Measurements from ENCODE around the gene ERC2.

ERC2 gene

GRCh38 chr3:56183529-56183928, 284.7 kb downstream of the ERC2 start:
- H3K4me3 ChIP-seq (ENCODE audit: low read depth, low read length), result no peak overlapping the region
- in situ Hi-C loops (cut with HindIII; ENCODE audit: low sequenced_read_pairs), result no loop called here
- no peak for TF ChIP-seq CTCF (IDR thresholded peaks at IDR 0.05; ENCODE audit: low read depth, low read length, missing control alignments)
- DNase-seq (ENCODE audit: low read depth), result no peak

GRCh38 chr3:56180433-56180832, 287.8 kb downstream of the ERC2 start:
- no peak for DNase-seq (ENCODE audit: low read depth)
- TF ChIP-seq CTCF (IDR thresholded peaks at IDR 0.05; ENCODE audit: low read depth, low read length, missing control alignments), result no peak
- in situ Hi-C loops (cut with HindIII; ENCODE audit: low sequenced_read_pairs), result no loop called here
- H3K4me3 ChIP-seq (ENCODE audit: low read depth, low read length), result no peak overlapping the region

DNA sequence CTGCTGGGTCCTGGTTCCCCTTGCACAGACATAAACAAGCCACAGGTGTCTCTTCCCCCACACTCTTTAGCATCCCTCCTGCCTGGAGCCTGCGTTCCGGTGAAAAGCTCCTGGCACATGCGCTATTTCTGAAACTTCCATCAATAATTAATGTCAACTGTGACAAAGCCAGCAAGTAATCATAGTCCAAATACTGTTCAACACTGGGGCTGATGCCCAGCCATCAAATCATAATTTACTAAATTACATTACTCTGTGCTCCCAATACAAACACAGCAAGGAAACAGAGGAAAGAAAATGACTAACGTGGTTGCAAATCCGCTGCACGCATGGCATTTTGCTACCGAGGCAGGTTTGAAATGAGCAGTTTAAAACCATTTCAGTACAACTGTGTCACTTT, 294.7 kb downstream of the ERC2 start:
- no peak overlapping the region for H3K4me3 ChIP-seq (ENCODE audit: low read depth, low read length)
- DNase-seq (ENCODE audit: low read depth), result no peak
- no peak for TF ChIP-seq CTCF (IDR thresholded peaks at IDR 0.05; ENCODE audit: low read depth, low read length, missing control alignments)
- in situ Hi-C loops (cut with HindIII; ENCODE audit: low sequenced_read_pairs), result no loop called here

GRCh38 chr3:56164436-56164835, 303.8 kb downstream of the ERC2 start:
- TF ChIP-seq CTCF (IDR thresholded peaks at IDR 0.05; ENCODE audit: low read depth, low read length, missing control alignments), result no peak
- in situ Hi-C loops (cut with HindIII; ENCODE audit: low sequenced_read_pairs), result loop anchor here (10.0 kb wide), 1 partner anchor 60 kb away; no protein-coding TSS in a partner anchor
- no peak overlapping the region for H3K4me3 ChIP-seq (ENCODE audit: low read depth, low read length)
- no peak for DNase-seq (ENCODE audit: low read depth)

GRCh38 chr3:56157693-56158362, 310.4 kb downstream of the ERC2 start:
- no peak for TF ChIP-seq CTCF (IDR thresholded peaks at IDR 0.05; ENCODE audit: low read depth, low read length, missing control alignments)
- H3K4me3 ChIP-seq (ENCODE audit: low read depth, low read length), result no peak overlapping the region
- DNase-seq (ENCODE audit: low read depth), result no peak
- in situ Hi-C loops (cut with HindIII; ENCODE audit: low sequenced_read_pairs), result no loop called here

GRCh38 chr3:56154297-56154696, 314.0 kb downstream of the ERC2 start:
- H3K4me3 ChIP-seq (ENCODE audit: low read depth, low read length), result no peak overlapping the region
- no peak for TF ChIP-seq CTCF (IDR thresholded peaks at IDR 0.05; ENCODE audit: low read depth, low read length, missing control alignments)
- DNase-seq (ENCODE audit: low read depth), result no peak
- in situ Hi-C loops (cut with HindIII; ENCODE audit: low sequenced_read_pairs), result no loop called here

Measured in astrocyte of the cerebellum (primary cell).